Measurements from ENCODE around the gene TTC12.

TTC12 gene

DNA sequence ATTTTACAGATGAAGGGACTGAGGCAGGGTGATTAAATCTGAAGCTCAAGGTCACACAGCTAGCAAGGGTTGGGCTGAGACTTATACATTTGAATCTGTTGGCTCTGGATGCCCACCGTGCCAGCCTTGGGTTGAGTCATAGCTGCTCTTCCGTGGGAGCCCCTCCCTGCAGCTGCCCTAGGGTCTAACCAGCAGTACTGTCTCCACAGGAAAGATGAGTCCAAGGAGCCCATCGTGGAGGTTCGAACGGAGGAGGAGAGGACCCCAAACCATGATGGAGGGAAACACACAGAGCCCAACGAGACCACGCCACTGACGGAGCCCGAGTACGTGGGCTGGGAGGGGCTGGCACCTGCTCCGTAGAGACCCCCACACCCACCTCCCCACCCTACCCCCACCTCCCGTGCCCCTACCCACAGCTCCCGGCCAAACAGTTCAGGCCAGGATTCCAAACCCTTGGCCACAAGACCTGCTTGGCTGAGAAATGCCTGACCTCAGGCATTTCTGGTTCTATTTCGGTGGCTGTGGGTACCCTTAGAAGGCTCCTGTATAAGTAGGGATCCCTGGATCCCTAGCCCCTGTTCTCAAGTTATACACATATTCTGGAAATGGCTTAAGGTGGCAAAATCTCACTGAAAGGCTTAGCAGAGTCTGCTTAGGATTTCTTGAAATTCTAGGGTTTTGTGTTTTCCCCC, 42.7 kb upstream of the TTC12 start:
- DNase-seq (ENCODE audit: extremely low spot score): no peak
- TF ChIP-seq, protein P1, sequence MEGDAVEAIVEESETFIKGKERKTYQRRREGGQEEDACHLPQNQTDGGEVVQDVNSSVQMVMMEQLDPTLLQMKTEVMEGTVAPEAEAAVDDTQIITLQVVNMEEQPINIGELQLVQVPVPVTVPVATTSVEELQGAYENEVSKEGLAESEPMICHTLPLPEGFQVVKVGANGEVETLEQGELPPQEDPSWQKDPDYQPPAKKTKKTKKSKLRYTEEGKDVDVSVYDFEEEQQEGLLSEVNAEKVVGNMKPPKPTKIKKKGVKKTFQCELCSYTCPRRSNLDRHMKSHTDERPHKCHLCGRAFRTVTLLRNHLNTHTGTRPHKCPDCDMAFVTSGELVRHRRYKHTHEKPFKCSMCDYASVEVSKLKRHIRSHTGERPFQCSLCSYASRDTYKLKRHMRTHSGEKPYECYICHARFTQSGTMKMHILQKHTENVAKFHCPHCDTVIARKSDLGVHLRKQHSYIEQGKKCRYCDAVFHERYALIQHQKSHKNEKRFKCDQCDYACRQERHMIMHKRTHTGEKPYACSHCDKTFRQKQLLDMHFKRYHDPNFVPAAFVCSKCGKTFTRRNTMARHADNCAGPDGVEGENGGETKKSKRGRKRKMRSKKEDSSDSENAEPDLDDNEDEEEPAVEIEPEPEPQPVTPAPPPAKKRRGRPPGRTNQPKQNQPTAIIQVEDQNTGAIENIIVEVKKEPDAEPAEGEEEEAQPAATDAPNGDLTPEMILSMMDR (IDR thresholded peaks at IDR 0.05; ENCODE audit: control extremely low read depth, extremely low read depth, low read depth, missing control alignments): no peak
- CTCF ChIA-PET: interaction anchor here (0.7 to 2.3 kb wide), 3 partner anchors 10 to 18 kb away, joined by 3 to 9 read pairs (median 3); no protein-coding TSS in a partner anchor
- POLR2A ChIA-PET: no interaction called here

DNA sequence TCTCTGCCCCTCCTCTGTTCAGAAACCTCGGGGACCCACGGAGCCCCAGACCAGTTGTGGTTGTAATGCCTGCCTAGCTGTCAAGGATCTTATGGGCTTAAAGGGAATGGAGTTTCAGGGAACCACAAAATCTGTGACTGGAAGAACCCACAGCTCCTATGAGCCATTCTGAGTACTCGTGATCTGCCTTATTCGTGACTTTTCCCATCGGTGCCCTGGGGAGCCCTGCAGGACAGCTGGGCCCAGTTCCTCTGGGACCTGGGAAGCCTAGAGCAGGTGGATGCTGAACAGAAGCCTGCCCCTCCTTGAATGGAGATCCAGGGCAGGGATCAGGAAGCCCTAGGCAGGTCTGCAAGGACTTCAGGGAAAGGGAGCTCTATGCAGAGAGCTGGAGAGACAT, 42.1 kb upstream of the TTC12 start:
- POLR2A ChIA-PET: no interaction called here
- TF ChIP-seq, protein P1 (IDR thresholded peaks at IDR 0.05; ENCODE audit: control extremely low read depth, extremely low read depth, low read depth, missing control alignments): no peak
- no peak for DNase-seq (ENCODE audit: extremely low spot score)
- CTCF ChIA-PET: interaction anchor here (0.8 to 2.3 kb wide), 3 partner anchors 9 to 23 kb away, joined by 3 to 9 read pairs (median 3); no protein-coding TSS in a partner anchor

DNA sequence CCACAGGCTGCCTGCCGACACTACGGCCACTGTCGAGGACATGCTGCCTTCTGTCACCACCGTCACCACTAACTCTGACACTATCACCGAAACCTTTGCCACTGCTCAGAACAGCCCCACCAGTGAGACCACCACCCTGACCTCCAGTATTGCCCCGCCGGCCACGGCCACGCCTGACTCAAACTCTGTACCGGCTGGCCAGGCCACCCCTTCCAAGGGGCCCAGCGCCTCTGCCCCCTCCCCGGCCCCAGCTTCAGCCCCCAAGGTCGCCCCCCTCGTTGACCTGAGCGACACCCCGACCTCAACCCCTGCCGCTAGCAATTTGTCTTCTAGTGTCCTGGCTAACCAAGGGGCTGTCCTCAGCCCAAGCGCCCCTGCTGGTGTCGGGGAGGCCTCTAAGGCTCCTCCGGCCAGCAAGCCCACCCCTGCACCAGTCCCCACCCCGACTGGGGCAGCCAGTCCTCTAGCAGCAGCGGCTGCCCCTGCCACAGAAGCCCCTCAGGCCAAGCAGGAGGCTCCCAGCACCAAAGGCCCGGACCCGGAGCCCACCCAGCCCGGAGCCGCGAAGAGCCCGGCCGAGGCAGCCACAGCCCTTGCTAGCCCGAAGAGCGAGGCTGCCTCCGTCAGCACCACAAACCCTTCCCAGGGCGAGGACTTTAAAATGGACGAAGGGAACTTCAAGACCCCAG, 41.3 kb upstream of the TTC12 start:
- DNase-seq (ENCODE audit: extremely low spot score): no peak
- POLR2A ChIA-PET: no interaction called here
- TF ChIP-seq, protein P1 (IDR thresholded peaks at IDR 0.05; ENCODE audit: control extremely low read depth, extremely low read depth, low read depth, missing control alignments): no peak
- CTCF ChIA-PET: interaction anchor here (0.8 to 3.6 kb wide), 5 partner anchors 9 to 24 kb away, joined by 3 to 21 read pairs (median 3); no protein-coding TSS in a partner anchor

DNA sequence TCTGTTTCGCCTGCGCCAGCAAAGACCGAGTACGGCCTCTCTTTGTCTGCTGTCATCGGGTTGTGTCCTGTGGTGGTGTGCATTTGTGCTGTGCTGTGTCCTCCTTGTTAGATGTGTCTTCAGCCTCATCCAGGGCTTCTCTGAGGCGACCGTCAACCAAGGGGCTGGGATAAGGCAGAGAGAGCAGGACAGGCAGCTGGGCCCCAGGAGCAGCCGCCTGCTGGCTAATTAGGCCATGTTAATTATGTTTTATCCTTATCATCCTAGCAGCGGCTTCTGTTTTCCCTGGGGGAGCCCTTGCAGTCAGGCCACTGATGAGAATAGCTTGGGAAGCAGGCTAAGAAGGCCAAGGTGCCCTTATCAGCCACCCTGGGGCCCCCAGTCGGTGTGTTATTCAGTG, 40.7 kb upstream of the TTC12 start:
- POLR2A ChIA-PET: no interaction called here

DNA sequence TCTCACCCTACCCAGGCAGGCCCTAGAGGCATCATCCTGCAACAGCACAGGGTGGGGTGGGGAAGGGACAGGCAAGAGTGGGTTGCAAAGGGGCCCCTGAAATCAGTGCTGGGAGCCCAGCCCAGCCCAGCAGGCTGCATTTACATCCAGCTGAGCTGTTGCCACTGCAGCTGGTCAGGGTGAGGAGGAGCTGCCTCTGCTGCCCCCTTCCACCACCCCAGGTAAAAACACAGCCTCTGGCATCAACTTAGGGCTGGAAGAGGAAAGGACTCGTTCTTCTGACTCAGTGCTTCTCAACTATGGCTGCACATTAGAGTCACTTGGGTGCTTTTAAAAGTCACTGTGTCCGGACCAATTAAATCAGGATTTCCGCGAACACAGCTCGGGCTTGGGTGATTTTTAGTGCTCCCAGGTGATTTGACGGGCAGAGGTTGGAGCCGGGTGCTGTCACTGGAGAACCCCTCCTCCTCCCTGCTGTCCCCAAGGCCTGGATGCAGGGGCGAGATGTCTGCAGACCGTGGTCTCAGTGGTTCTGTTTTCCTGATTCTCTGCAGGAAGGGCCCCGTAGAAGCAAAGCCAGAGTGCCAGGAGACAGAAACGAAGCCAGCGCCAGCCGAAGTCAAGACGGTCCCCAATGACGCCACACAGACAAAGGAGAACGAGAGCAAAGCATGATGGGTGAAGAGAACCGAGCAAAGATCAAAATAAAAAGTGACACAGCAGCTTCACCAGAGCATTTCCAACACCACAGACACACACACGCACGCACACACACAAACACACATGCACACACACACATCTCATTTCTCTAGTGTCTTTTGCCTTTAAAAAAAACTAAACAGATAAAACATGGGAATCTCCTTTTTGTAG, 39.4 kb upstream of the TTC12 start:
- DNase-seq (ENCODE audit: extremely low spot score): no peak
- TF ChIP-seq, protein P1 (IDR thresholded peaks at IDR 0.05; ENCODE audit: control extremely low read depth, extremely low read depth, low read depth, missing control alignments): no peak
- ChIA-PET CTCF (interaction anchor here (0.7 to 3.6 kb wide), 6 partner anchors 8 to 32 kb away, joined by 3 to 21 read pairs (median 3); no protein-coding TSS in a partner anchor), POLR2A (no interaction called here)

More for the DNA sequence above, 40.7 kb upstream of the TTC12 start:
- TF ChIP-seq, protein P1 (IDR thresholded peaks at IDR 0.05; ENCODE audit: control extremely low read depth, extremely low read depth, low read depth, missing control alignments): no peak
- CTCF ChIA-PET: interaction anchor here (1.1 to 3.6 kb wide), 3 partner anchors 10 to 22 kb away, joined by 3 to 21 read pairs (median 3); no protein-coding TSS in a partner anchor
- no peak for DNase-seq (ENCODE audit: extremely low spot score)

DNA sequence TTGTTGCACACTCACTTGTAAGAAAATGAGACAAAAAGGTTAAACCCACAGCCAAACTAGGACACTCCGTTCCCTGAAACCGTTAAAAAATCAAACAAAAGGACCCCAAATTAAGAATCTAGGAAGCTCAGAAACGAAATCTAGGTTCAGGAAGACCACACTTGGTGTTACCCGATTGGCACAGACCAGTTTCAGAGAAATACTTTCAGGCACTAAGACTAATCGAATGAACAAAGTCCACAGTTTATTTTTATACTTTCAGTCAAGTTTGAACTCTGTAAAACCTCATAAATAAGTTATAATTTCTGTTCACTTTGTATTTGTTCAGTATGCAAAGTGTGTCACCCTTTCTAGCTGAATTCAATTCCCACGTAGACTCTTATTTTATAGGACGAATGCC, 38.8 kb upstream of the TTC12 start:
- ChIA-PET CTCF (interaction anchor here (0.7 to 3.6 kb wide), 5 partner anchors 10 to 31 kb away, joined by 3 to 21 read pairs (median 3); no protein-coding TSS in a partner anchor), POLR2A (no interaction called here)
- TF ChIP-seq, protein P1 (IDR thresholded peaks at IDR 0.05; ENCODE audit: control extremely low read depth, extremely low read depth, low read depth, missing control alignments): no peak
- DNase-seq (ENCODE audit: extremely low spot score): no peak
